AG04450 (cell line): Measurements from ENCODE around the gene NDUFS8. TPM values are rescaled to one million over a fixed set of nuclear protein-coding genes. Genes with fewer than 3 reads are reported as not detected.

Experiments
- CTCF ChIA-PET: fragments of 300-600, 350-600 bp; formaldehyde crosslinking; extraction: SDS; loops from one replicate; lab custom pipeline; 2022; ENCODE audit warnings: antibody characterized with exemption, inconsistent platforms; lab: Charles Lee
- POLR2A ChIA-PET: fragments of 350-600 bp; formaldehyde crosslinking; extraction: SDS; loops from one replicate; lab custom pipeline; 2021; ENCODE audit warnings: antibody characterized with exemption, inconsistent platforms; lab: Yijun Ruan, JAX
- DNase-seq: peaks from one replicate; pipeline ENCODE4 v3.0.0-alpha.2; 2011; ENCODE audit warnings: low read depth, low spot score
- H3K27ac ChIP-seq: one replicate; pipeline ENCODE4 v1.5.1; 2012; ENCODE audit warnings: low read depth, low read length, control low read depth
- H3K27me3 ChIP-seq: one replicate; pipeline ENCODE4 v1.6.0; 2012; ENCODE audit warnings: low read length; ENCODE audit not compliant: control insufficient read depth, insufficient read depth
- H3K4me3 ChIP-seq: 2 replicates; pipeline ENCODE4 v1.5.1; 2011; ENCODE audit warnings: mild to moderate bottlenecking, low read depth, low read length, control low read depth
- H3K9me3 ChIP-seq: 2 replicates; pipeline ENCODE4 v1.5.1; 2012; ENCODE audit warnings: low read length; ENCODE audit not compliant: control insufficient read depth, insufficient read depth
- CTCF ChIP-seq: IDR thresholded peaks from 2 replicates; pipeline ENCODE4 v1.5.1; 2011; ENCODE audit warnings: low read depth, low read length, control low read depth, inconsistent platforms
- polyA plus RNA-seq: library from polyadenylated mRNA; depleted of rRNA; stranded (reverse); fragments of >200 nt; gene quantifications from 2 replicates; pipeline ENCODE4 v1.2.3, GENCODE V29; 2011; rRNA removed
- small RNA-seq: library from RNA; depleted of rRNA; stranded (forward); fragments of <200 nt; gene quantifications from one replicate; pipeline ENCODE3, GENCODE V24; 2012; ENCODE audit warnings: low read depth; ENCODE audit not compliant: insufficient read length

The NDUFS8 gene
- polyA plus RNA-seq, 1 experiment = 42.5 TPM

GRCh38 chr11:68082481-68082880 lies 52.0 kb downstream of the NDUFS8 start:
- CTCF ChIA-PET = no interaction called here
- no peak for DNase-seq
- no peak for TF ChIP-seq CTCF

GRCh38 chr11:68083517-68083916 lies 53.0 kb downstream of the NDUFS8 start:
- no peak for TF ChIP-seq CTCF
- Histone ChIP-seq H3K27me3 (no peaks in the 10 kb centered on the region), H3K27ac (no peak overlapping the region), H3K4me3 (no peak overlapping the region), H3K9me3 (no peaks in the 10 kb centered on the region)
- POLR2A ChIA-PET = no interaction called here
- CTCF ChIA-PET = no interaction called here
- no peak for DNase-seq

More at GRCh38 chr11:68082481-68082880, 52.0 kb downstream of the NDUFS8 start:
- Histone ChIP-seq H3K4me3 (no peak overlapping the region), H3K27me3 (no peaks in the 10 kb centered on the region), H3K27ac (no peak overlapping the region), H3K9me3 (no peaks in the 10 kb centered on the region)
- POLR2A ChIA-PET = interaction anchor here (0.6 kb wide), 1 partner anchor 31 kb away, joined by 4 read pairs; no protein-coding TSS in a partner anchor

Small RNA genes lying within 50 kb of the gene (small RNA-seq; reads per million reads assigned to genes)
- not detected for gene MIR6753

Other genes starting within 250 kb of the NDUFS8 start
- 11.3 and 16.2 TPM in 2 replicates for gene UNC93B1, start 26.6 kb upstream of the NDUFS8 start, polyA plus RNA-seq
- 24.0 and 32.7 TPM in 2 replicates for gene ALDH3B1, start 20.4 kb upstream of the NDUFS8 start, polyA plus RNA-seq
- gene TCIRG1, start 8.3 kb downstream of the NDUFS8 start, polyA plus RNA-seq = 26.5 and 39.0 TPM in 2 replicates
- gene CHKA, start 90.7 kb downstream of the NDUFS8 start, polyA plus RNA-seq = 11.3 and 12.5 TPM in 2 replicates
- gene KMT5B, start 182.6 kb downstream of the NDUFS8 start, polyA plus RNA-seq = 14.7 and 17.2 TPM in 2 replicates
- 39.1 and 58.9 TPM in 2 replicates for gene C11orf24, start 241.3 kb downstream of the NDUFS8 start, polyA plus RNA-seq